ENCODE results near the gene KIF5A. TPM values are rescaled to one million over a fixed set of nuclear protein-coding genes. Genes with fewer than 3 reads are reported as not detected.

KIF5A gene
- total and polyA plus RNA-seq, 2 of the 13 experiments (the other 11 are each of a cell fraction or from before 2014, with no cell fraction given) = 1.6 to 11.9 TPM

- TF ChIP-seq FOXO4 (CRISPR knock-in tag; conservative IDR thresholded peaks at IDR 0.05) (no peak), ZNF556 (CRISPR knock-in tag; IDR thresholded peaks at IDR 0.05; ENCODE audit: borderline replicate concordance) (peak; percentile 87; the same call in 1 of the 2 replicates), CBX2 (IDR thresholded peaks at IDR 0.05; ENCODE audit: low read depth, low read length) (peak; percentile 49; the same call in 1 of the 2 replicates), CBX2 (CRISPR knock-in tag; IDR thresholded peaks at IDR 0.05; ENCODE audit: low read depth) (no peak), RBFOX2 (IDR thresholded peaks at IDR 0.05; ENCODE audit: low read depth, low read length) (peak; percentile 85), CREBL2 (CRISPR knock-in tag; IDR thresholded peaks at IDR 0.05; ENCODE audit: borderline replicate concordance) (no peak), PAXIP1 (CRISPR knock-in tag; conservative IDR thresholded peaks at IDR 0.05) (peak; percentile 84), BCLAF1 (IDR thresholded peaks at IDR 0.05) (no peak), ZBTB21 (CRISPR knock-in tag; IDR thresholded peaks at IDR 0.05) (peak; percentile 56; the same call in 1 of the 2 replicates), GATAD1 (CRISPR knock-in tag; IDR thresholded peaks at IDR 0.05) (no peak; the same call in none of the 2 replicates), POLR2AphosphoS5 (IDR thresholded peaks at IDR 0.05; ENCODE audit: low read depth, low read length) (peak; percentile 29; the same call in 1 of the 2 replicates), GABPB1 (CRISPR knock-in tag; IDR thresholded peaks at IDR 0.05) (peak; percentile 78), ZUFSP (CRISPR knock-in tag; IDR thresholded peaks at IDR 0.05; ENCODE audit: borderline replicate concordance) (no peak), ATF1 (CRISPR knock-in tag; IDR thresholded peaks at IDR 0.05) (no peak), USF2 (IDR thresholded peaks at IDR 0.05; ENCODE audit: low read depth, low read length) (peak; percentile 83), USF2 (CRISPR knock-in tag; IDR thresholded peaks at IDR 0.05; ENCODE audit: borderline replicate concordance) (peak; percentile 85; the same call in 1 of the 2 replicates)
Observed at GRCh38 chr12:57522011-57522886, 27.6 kb upstream of the KIF5A start, which contains the start of gene MBD6 (continued).
